ENCODE measurements around the gene NFIB. TPM values are rescaled to one million over a fixed set of nuclear protein-coding genes. Genes with fewer than 3 reads are reported as not detected.

Gene NFIB
- total RNA-seq, 1 donor from 2014 or later = 104 TPM

- no peak for FAIRE-seq
- no peak for DNase-seq (ENCODE audit: low spot score in 2 of 2)
Observed at GRCh38 chr9:14222149-14222835, 91.6 kb downstream of the NFIB start.

DNA sequence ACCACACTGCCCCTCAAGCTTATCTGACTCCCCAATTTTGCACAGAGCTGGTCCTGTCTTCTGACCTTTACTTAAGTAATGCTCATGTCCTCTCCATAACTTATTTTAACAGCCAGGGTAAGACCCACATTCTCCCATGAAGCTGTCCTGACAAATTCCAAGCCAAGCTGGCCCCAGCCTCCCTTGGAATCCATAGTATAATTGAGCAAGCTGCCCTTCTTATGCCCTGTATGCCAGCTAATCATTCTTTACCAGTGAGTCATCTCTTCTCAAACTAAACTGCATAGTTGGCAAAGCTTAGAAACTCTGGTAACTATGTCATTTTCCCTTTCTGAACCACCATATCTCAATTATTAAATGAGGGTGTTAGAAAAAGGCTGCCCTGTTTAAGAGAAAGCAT, 92.4 kb downstream of the NFIB start:
- FAIRE-seq = no peak
- DNase-seq (ENCODE audit: low spot score in 2 of 2) = no peak

DNA sequence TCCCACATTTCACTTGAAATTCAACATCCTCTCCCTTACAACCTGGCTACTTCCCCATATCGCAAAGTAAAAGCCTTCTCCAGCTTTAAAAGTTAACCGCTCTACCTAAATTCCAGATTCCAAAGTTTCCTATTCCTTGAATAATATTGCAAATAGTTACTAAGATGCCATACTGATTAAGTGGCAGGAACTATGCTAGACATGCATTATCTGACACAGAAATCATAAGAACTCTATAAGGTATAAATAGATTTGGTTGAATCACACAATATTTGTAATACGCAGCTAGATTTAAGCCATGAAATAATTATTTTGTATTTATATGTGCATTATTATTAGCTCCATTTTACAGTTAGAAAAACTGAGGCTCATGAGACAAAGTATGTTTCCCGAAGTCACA, 92.8 kb downstream of the NFIB start:
- FAIRE-seq = no peak

DNA sequence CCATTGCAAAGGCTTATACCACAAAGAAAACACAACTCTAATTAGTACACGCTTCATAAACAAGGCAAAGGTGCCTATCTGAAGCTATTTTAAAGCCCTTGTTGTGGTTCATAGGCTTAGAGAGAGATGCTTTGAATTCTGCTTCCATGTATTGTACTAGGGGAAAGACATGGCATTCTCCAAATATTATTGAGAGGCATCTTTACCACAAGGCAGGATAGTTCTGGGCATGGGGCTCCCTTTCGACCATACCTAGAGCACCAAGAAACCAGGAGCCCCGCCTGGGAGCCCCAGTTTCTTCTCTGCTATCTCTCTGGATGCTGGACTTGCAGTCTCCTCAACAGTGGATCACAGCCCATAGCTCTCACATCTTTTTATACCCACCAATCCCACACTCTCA, 93.7 kb downstream of the NFIB start:
- DNase-seq (ENCODE audit: low spot score in 2 of 2) (no peak), FAIRE-seq (no peak)

More for the DNA sequence above, 92.8 kb downstream of the NFIB start:
- DNase-seq (ENCODE audit: low spot score in 2 of 2) = no peak

GRCh38 chr9:14219850-14220249, 94.1 kb downstream of the NFIB start:
- DNase-seq (ENCODE audit: low spot score in 2 of 2) (no peak), FAIRE-seq (no peak)

DNA sequence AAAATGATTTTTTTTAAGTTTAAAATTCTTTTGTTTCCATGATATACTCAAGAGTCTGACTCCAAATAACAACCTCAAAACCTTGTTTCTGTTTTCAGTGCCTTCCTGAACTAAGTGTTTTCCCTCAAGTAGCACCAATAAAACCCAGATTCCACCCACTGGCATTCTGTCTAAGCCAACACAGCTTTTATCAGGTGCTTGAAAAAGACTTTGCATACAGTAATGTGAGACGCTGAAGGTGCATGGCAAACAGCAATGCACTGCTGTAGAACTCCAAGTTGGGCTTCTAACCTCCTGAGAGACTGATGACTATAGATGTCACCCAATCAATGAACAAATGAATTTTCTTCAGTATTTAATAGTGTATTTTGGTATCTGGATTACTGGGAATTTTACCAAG, 95.7 kb downstream of the NFIB start:
- DNase-seq (ENCODE audit: low spot score in 2 of 2) (no peak), FAIRE-seq (no peak)

GRCh38 chr9:14216612-14217194, 97.2 kb downstream of the NFIB start:
- DNase-seq (ENCODE audit: low spot score in 2 of 2) (no peak), FAIRE-seq (no peak)

DNA sequence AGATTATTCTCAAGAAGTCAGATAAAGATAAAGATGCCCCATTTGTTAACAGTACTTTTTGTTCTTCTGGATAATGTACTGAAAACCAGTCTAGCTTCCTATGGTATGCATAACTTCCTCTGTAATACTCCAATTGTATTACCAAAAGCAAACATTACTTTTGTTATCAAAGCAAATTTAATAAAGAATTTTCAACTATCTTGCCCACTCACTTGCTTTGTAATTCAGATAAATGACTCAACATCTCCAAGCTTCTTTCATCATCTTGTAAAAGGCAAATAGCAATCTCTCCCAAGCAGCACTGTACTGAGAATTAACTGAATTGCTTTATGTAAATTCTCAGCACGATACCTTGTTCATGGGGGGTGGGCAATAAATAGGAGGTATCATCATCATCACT, 98.3 kb downstream of the NFIB start:
- DNase-seq (ENCODE audit: low spot score in 2 of 2) = no peak
- FAIRE-seq = no peak

DNA sequence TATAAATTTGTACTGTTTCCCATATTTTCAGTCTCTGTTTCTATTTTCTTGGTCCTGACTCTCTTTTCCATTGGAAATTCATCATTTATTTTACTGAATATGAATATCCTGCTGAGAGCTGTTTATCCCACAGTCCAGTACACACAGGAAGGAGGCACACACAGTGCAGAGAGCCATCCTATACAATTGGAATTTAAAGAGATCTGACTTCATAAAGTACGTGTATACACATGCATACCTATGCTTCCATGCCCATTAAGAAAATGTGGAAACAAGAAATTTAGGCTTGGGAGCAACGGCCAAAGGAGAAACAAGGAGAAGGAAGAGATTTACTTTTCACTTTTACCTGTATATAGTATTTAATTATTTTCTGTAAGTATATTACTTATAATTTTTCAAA, 99.2 kb downstream of the NFIB start:
- DNase-seq (ENCODE audit: low spot score in 2 of 2) (no peak), FAIRE-seq (no peak)

GRCh38 chr9:14214065-14214684, 99.8 kb downstream of the NFIB start:
- DNase-seq (ENCODE audit: low spot score in 2 of 2) = no peak
- FAIRE-seq = no peak

GRCh38 chr9:14213504-14213903, 100.4 kb downstream of the NFIB start:
- DNase-seq (ENCODE audit: low spot score in 2 of 2) (no peak), FAIRE-seq (no peak)

- DNase-seq (ENCODE audit: low spot score in 2 of 2) (no peak), FAIRE-seq (no peak)
Observed at GRCh38 chr9:14212697-14213420, 101.1 kb downstream of the NFIB start.

GRCh38 chr9:14212077-14212476, 101.9 kb downstream of the NFIB start:
- FAIRE-seq (no peak), DNase-seq (ENCODE audit: low spot score in 2 of 2) (no peak)

DNA sequence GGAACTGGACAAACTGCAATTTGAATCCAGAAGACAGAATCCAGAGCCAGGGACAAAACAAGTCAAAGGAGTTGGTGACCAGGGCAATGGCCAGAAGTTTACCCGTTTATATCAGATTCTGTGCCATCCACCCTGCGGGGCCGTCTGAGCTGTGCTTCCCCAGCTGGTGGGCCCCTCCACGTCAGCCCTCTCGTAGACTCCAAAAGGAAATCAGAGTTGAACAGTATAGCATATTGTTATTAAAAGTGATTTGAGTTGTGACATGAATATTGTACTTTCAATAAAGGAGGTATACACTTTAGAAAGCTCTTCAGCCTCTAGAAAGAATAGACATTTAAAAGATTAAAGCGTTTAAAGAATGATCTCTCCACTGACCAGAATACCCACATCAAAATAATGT, 102.4 kb downstream of the NFIB start:
- FAIRE-seq (no peak), DNase-seq (ENCODE audit: low spot score in 2 of 2) (no peak)

DNA sequence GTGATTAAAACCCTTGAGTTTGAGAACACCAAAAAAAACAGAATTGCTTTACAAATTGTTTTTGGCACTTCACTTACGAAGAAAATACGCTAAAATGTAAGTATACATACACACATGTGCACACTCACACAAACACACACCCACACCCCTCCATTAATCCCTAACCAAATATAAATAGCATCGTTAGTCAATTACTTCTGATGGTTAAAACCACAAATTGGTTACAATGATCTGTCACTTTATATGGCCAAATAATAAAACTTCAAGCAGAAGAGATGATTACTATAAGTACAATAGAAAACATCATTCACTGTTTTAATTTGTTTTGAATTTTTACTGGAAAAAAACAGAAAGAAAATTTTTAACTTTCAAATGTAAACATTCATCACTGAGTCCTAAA, 103.5 kb downstream of the NFIB start:
- no peak for FAIRE-seq
- no peak for DNase-seq (ENCODE audit: low spot score in 2 of 2)

DNA sequence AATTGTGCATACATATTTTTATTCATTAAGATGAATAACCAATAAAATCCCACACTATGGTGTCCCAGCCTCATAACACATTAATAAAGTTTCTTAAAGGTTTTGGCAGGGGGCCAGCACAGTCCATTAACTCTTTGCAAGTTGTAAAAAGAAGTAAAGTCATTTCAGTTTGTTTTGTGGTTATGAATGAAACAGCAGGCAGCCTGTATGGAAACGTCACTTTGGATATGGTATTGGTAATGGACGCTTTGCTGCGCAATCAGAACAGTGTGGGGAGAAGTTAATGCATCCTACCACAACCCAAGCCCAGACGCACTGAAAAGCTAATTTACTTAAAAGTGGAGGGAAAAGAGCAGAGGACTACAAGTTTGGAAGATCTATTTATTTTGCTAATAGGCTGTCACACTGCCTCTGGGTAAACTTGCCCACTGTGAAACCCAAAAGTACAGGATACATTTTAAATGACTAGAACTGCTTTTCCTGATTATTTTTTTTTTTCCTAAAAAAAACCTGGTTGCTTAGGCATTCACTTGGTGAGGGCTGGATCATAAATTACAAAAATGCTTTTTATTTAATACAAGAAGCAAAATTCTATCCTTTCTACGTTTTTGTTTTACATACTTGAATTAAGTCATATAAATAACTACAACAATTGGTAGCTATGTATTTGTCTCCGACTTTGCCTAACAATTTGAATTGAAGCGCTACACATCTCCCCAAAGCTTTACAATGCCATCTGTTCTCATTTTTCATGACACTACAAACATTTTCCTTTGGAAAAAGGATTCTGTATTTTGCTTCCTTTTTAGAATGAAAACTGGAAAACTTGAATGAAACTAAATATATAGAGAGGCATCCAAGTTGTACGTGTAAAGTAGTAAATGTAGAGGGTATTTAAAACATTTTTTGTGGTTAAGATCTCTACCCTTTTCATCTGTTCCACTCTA, 104.3 kb downstream of the NFIB start:
- FAIRE-seq (no peak), DNase-seq (ENCODE audit: low spot score in 2 of 2) (no peak)

- DNase-seq (ENCODE audit: low spot score in 2 of 2) (no peak), FAIRE-seq (no peak)
Observed at GRCh38 chr9:14207352-14207995, 106.5 kb downstream of the NFIB start.

DNA sequence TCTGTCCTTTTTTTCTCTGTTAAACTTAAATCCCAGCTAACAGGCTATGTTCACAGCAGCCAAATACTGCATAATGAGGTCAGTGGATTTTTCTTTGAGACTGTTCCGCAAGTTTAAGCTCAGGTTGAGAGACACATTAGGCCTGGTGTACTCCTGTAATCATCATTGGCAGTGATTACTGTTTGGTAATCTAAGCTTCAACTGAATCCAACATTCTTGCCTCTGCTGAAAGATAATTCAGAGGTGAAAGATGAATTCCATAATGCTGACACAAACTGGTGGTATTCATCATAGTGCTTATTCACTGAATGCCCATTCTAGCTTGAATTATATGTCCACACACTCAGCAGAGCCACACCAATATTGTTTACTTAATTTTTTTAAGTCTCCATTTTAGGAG, 108.5 kb downstream of the NFIB start:
- no peak for DNase-seq (ENCODE audit: low spot score in 2 of 2)
- FAIRE-seq = no peak

GRCh38 chr9:14203356-14204056, 110.4 kb downstream of the NFIB start:
- DNase-seq (ENCODE audit: low spot score in 2 of 2) (peak in 1 of 2 donors; percentile 9), FAIRE-seq (no peak)
